HS-27A (cell line): ENCODE data around the gene PORCN.
"Not testable (repeated sequence)": the region's sequence is repeated elsewhere in the genome, so short reads cannot be mapped to it uniquely, and the experiment has no call there.

Experiments used
- DNase-seq: peaks from one replicate; pipeline ENCODE4 v3.0.0-alpha.2; 2012; ENCODE audit warnings: low read depth, missing footprints

The PORCN gene

DNA sequence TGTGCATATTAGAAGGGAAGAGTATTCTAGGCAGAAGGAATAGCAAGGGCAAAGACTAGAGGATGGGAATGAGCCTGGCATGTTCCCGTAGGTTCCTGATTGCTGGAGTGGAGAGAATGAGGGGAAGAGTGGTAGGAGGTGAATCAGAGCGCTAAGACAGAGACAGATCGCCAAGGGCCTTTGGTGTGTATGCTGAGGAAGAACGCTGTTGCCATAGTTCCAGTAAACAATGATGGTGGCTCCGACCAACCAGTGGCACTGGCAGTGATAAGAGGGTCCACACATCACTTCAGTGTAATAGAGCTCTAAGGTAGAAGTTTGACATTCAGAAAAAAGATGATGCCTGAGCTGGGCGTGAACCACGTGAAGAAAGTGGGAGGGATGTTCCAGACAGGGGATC, 31.7 kb downstream of the PORCN start:
- no peak for DNase-seq

- DNase-seq = no peak
Observed at GRCh38 chrX:48541140-48541814, 32.5 kb downstream of the PORCN start.

DNA sequence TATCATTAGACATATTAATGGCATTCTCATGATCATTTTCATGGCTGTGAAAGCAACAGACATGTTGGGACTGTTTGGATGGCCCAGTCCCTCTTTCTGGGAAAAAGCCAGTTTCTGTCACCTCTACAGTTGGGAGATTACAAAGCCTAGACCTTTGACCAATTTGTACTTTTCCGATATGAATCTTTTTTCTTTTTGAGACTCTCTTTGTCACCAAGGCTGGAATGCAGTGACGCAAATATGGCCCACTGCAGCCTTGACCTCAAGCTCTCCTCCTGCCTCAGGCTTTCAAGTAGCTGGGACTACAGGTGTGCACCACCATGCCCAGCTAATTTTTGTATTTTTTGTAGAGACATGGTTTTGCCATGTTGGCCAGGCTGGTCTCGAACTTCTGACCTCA, 40.1 kb downstream of the PORCN start:
- DNase-seq = no peak

- DNase-seq = not testable (repeated sequence)
Observed at GRCh38 chrX:48555731-48556325, 47.0 kb downstream of the PORCN start.

- no peak for DNase-seq
Observed at GRCh38 chrX:48558271-48558670, 49.5 kb downstream of the PORCN start.

- DNase-seq = no peak
Observed at GRCh38 chrX:48559636-48560035, 50.8 kb downstream of the PORCN start.

DNA sequence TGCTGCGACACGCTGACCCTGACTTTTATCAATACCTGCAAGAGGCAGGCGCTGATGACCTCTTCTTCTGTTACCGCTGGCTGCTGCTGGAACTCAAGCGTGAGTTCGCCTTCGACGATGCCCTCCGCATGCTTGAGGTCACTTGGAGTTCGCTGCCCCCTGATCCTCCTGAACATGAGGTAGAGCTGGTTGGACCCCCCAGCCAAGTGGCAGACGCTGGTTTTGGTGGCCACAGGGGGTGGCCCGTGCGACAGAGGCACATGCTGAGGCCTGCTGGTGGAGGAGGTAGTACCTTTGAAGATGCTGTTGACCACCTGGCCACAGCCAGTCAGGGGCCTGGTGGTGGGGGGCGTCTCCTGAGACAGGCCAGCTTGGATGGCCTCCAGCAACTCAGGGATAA, 51.3 kb downstream of the PORCN start:
- DNase-seq = no peak

- no peak for DNase-seq
Observed at GRCh38 chrX:48560681-48561080, 51.9 kb downstream of the PORCN start.

GRCh38 chrX:48569958-48570357, 61.2 kb downstream of the PORCN start:
- no peak for DNase-seq
